Measurements from ENCODE around the gene GPER1. TPM values are rescaled to one million over a fixed set of nuclear protein-coding genes. Genes with fewer than 3 reads are reported as not detected.

GPER1 gene
- total and polyA plus RNA-seq, 7 donors = 3.5 to 15.8 (median 4.6) TPM

- H3K4me3 ChIP-seq = no peak overlapping the region
- no peak overlapping the region for H3K27ac ChIP-seq
- TF ChIP-seq POLR2A (IDR thresholded peaks at IDR 0.05) = no peak
- TF ChIP-seq CTCF (IDR thresholded peaks at IDR 0.05) = no peak
- TF ChIP-seq POLR2AphosphoS5 (IDR thresholded peaks at IDR 0.05) = no peak
- TF ChIP-seq EP300 (IDR thresholded peaks at IDR 0.05) = no peak
- no peaks in the 10 kb centered on the region for H3K36me3 ChIP-seq
- H3K9me3 ChIP-seq = no peaks in the 10 kb centered on the region
- peaks cover 0 to 42% (median 31%) of the 10 kb centered on the region in 4 donors for H3K4me1 ChIP-seq
- WGBS, 2 donors = 23 to 64% methylated on average over 15 of the region's 15 CpGs
- no peaks in the 10 kb centered on the region for H3K27me3 ChIP-seq
- no peak for DNase-seq
- intact Hi-C loops (cut with DNase I) = no loop called here
Observed at GRCh38 chr7:1046722-1047679, 40.9 kb upstream of the GPER1 start.

- no peaks in the 10 kb centered on the region for H3K9me3 ChIP-seq
- peaks cover 0 to 52% (median 37%) of the 10 kb centered on the region in 4 donors for H3K4me1 ChIP-seq
- no peak for DNase-seq
- no peaks in the 10 kb centered on the region for H3K27me3 ChIP-seq
- WGBS, 2 donors = 63 to 86% methylated on average over 23 of the region's 23 CpGs
- peak overlapping the region in 3 of 4 donors; percentile 14 to 71 (median 22) for H3K27ac ChIP-seq
- no peak for TF ChIP-seq POLR2A (IDR thresholded peaks at IDR 0.05)
- TF ChIP-seq POLR2AphosphoS5 (IDR thresholded peaks at IDR 0.05) = peak in 1 of 4 donors; percentile 13
- TF ChIP-seq EP300 (IDR thresholded peaks at IDR 0.05) = no peak
- H3K4me3 ChIP-seq = no peak overlapping the region
- H3K36me3 ChIP-seq = no peaks in the 10 kb centered on the region
- intact Hi-C loops (cut with DNase I) = no loop called here
Observed at GRCh38 chr7:1049006-1049741, 38.7 kb upstream of the GPER1 start.

- no peaks in the 10 kb centered on the region for H3K36me3 ChIP-seq
- H3K9me3 ChIP-seq = no peaks in the 10 kb centered on the region
- H3K4me3 ChIP-seq = no peak overlapping the region
- intact Hi-C loops (cut with DNase I) = no loop called here
- 66 to 90% methylated on average over 8 of the region's 8 CpGs for WGBS, 2 donors
- TF ChIP-seq CTCF (IDR thresholded peaks at IDR 0.05) (no peak), POLR2A (IDR thresholded peaks at IDR 0.05) (no peak), EP300 (IDR thresholded peaks at IDR 0.05) (no peak), POLR2AphosphoS5 (IDR thresholded peaks at IDR 0.05) (no peak)
- H3K27me3 ChIP-seq = no peaks in the 10 kb centered on the region
- H3K4me1 ChIP-seq = peaks cover 0 to 58% (median 42%) of the 10 kb centered on the region in 4 donors
- no peak for DNase-seq
- H3K27ac ChIP-seq = peak overlapping the region in 2 of 4 donors; percentile 22 to 71
Observed at GRCh38 chr7:1049801-1050200, 38.1 kb upstream of the GPER1 start.

GRCh38 chr7:1050254-1050906 is 37.5 kb upstream of the GPER1 start:
- peak overlapping the region in 3 of 4 donors; percentile 71 to 78 (median 77) for H3K27ac ChIP-seq
- TF ChIP-seq POLR2A (IDR thresholded peaks at IDR 0.05) (no peak), CTCF (IDR thresholded peaks at IDR 0.05) (no peak), EP300 (IDR thresholded peaks at IDR 0.05) (no peak), POLR2AphosphoS5 (IDR thresholded peaks at IDR 0.05) (no peak)
- H3K4me1 ChIP-seq = peaks cover 0 to 58% (median 45%) of the 10 kb centered on the region in 4 donors
- no peaks in the 10 kb centered on the region for H3K36me3 ChIP-seq
- H3K4me3 ChIP-seq = no peak overlapping the region
- WGBS, 2 donors = 91 to 93% methylated on average over 30 of the region's 30 CpGs
- H3K9me3 ChIP-seq = no peaks in the 10 kb centered on the region
- DNase-seq = no peak
- no peaks in the 10 kb centered on the region for H3K27me3 ChIP-seq
- intact Hi-C loops (cut with DNase I) = no loop called here

Measured in sigmoid colon (tissue), 7 donors.